AG09309 (cell line): Measurements from ENCODE around the gene COL18A1.

ENCODE experiments used
- DNase-seq: peaks from one replicate; pipeline ENCODE4 v3.0.0-alpha.2; 2010; ENCODE audit warnings: low read depth
- H3K4me3 ChIP-seq: 2 replicates; pipeline ENCODE4 v1.5.1; 2011; ENCODE audit warnings: mild to moderate bottlenecking, low read depth, low read length, moderate library complexity; ENCODE audit not compliant: control insufficient read depth
- TF ChIP-seq, protein P1 (sequence below): IDR thresholded peaks from 2 replicates; pipeline ENCODE4 v1.5.1; 2011; ENCODE audit warnings: mild to moderate bottlenecking, low read depth, low read length, inconsistent platforms; ENCODE audit not compliant: insufficient read depth, control insufficient read depth; ENCODE audit errors: missing control alignments

COL18A1 gene

DNA sequence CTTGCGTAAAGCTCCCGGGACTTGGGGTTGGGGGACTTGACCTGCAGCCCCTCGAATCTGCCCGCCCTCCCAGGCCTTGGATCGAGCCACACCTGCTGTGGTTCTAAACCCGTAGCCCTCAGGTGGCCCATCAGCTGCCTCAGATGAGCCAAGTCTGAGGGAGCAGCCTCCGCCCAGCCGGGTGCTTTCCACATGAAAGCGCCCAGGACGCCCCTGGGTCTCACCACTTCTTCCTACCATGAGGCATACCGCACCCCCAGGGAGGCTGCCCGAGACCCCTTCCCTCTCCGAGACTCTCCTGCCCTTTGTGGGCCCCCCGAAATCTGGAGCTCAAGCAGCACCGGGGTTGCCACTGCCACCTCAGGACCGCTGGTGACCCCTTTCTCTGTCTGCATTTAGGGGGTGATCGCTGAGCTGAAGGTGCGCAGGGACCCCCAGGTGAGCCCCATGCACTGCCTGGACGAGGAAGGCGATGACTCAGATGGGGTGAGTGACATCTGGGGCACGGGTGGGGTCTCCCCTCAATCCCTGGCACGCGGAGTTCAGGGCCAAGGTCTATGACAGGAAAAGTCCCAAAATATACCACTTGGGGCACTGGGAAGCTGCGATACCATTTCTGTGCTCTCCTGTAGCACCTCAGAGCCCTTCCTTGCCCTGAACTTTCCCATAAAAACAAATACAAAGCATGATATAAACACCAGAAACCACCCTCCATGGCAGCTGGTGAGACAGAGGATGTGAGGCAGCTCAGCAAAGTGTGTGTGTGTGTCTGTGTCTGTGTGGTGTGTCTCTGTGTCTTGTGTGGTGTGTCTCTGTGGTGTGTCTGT lies 68.7 kb downstream of the COL18A1 start:
- TF ChIP-seq, protein P1, sequence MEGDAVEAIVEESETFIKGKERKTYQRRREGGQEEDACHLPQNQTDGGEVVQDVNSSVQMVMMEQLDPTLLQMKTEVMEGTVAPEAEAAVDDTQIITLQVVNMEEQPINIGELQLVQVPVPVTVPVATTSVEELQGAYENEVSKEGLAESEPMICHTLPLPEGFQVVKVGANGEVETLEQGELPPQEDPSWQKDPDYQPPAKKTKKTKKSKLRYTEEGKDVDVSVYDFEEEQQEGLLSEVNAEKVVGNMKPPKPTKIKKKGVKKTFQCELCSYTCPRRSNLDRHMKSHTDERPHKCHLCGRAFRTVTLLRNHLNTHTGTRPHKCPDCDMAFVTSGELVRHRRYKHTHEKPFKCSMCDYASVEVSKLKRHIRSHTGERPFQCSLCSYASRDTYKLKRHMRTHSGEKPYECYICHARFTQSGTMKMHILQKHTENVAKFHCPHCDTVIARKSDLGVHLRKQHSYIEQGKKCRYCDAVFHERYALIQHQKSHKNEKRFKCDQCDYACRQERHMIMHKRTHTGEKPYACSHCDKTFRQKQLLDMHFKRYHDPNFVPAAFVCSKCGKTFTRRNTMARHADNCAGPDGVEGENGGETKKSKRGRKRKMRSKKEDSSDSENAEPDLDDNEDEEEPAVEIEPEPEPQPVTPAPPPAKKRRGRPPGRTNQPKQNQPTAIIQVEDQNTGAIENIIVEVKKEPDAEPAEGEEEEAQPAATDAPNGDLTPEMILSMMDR, result no peak
- DNase-seq, result no peak
- no peak overlapping the region for H3K4me3 ChIP-seq

DNA sequence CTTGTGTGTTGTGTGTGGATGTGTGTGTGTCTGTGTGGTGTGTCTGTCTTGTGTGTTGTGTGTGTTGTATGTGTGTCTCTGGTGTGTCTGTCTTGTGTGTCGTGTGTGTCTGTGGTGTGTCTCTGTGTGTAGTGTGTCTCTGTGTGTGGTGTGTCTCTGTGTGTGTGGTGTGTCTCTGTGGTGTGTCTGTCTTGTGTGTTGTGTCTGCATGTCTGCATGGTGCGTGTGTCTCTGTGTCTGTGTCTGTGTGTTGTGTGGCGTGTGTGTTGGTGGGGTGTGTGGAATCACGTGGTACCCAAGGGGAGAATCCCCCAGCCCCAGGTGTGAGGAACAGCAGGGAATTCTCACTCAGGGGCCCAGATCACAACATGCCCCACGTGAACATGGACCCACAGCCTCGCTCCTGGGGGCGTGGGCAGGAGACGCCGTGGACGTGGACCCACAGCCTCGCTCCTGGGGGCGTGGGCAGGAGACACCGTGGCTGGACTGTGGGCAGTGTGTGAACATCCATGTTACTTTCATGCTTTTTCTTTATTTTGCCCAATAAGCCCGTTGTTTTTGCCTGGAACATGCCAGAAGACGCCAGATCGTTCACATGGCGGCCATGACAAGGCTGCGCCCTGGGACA lies 69.5 kb downstream of the COL18A1 start:
- TF ChIP-seq, protein P1, result no peak
- DNase-seq, result no peak
- H3K4me3 ChIP-seq, result no peak overlapping the region

DNA sequence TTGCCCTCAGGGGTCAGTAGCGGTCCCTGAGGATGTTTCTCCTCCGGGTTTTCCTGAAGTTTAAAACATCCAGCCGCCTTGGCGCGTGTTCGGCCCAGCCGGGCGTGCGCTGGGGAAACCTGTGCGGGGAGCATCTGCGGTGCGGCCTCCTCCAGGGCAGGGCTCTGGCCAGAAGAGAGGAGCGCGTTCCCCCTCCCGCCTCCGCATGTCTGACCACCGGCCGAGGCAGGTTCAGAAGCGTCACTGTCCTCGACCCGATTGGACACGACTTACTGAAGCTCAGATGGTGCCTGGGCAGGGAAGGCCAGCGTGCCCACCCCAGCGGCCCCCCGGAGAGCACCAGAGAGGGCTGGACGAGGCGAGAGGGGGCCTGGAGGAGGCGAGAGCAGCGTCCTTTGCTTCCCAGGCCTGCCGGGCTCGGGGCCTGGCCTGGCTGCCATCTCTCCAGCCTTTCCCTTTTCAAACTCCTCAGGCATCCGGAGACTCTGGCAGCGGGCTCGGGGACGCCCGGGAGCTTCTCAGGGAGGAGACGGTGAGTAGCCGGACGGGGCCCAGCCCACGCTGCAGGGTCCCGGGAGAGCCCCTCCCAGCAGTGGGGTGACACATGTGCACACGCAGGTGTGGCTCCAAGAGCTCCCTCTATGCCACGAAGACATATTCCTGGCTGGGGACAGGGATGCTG lies 70.2 kb downstream of the COL18A1 start:
- H3K4me3 ChIP-seq, result no peak overlapping the region
- DNase-seq, result no peak
- TF ChIP-seq, protein P1, result no peak

DNA sequence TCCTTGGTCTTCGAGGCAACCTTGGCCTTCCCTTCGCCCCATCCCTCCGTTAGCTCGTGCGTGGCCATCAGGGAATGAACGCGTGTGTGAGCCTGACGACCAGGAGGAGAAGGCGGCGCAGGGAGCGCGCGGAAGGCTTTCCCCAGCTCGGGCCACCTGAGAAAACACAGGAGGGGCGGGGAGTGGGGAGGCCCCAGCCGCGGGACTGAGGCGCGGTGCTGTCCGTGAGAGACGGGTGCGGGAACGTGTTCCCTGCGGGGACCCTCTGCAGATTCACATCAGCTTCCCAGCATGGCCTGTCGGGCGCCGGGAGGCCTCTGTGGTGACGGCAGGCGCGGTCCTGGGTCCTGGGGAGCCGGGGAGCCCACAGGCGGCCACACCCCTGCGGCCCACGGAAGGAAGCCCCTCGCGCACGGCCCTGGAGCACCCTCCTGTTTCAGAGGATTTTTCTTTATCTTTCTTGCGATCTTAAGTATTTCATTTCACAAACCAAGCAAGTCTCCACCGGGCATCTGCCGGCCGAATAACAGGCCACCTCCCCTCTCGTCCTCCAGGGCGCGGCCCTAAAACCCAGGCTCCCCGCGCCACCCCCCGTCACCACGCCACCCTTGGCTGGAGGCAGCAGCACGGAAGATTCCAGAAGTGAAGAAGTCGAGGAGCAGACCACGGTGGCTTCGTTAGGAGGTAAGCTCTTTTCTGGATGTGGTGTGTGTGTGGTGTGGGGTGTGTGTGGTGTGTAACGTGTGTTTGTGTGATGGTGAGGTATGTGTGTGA lies 71.0 kb downstream of the COL18A1 start:
- no peak for DNase-seq
- TF ChIP-seq, protein P1, result no peak
- no peak overlapping the region for H3K4me3 ChIP-seq

DNA sequence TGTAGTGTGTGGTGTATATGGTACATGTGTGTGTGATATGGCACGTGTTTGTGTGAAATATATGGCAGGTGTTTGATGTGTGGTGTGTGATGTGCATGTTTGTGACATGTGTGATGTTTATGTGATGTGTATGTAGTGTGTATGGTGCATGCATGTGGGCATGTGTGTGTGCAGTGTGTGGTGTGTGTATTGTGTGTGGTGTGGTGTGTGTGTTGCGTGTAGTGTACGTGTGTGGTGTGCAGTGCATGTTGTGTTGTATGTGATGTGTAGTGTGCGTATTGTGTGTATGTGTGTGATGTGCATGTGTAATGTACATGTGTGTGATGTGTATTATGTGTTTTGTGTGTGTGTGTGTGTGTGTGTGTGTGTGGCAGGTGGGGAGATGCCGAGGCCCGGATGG lies 71.6 kb downstream of the COL18A1 start:
- H3K4me3 ChIP-seq, result no peak overlapping the region
- TF ChIP-seq, protein P1, result no peak
- DNase-seq, result no peak
